ENCODE results near the gene FBN1.

Gene FBN1

GRCh38 chr15:48645558-48646330 is at the start of gene FBN1:
Gene FBN1 (minus strand): TSS chr15:48645709. CDS start chr15:48644769, 940 bp downstream.
- peak; percentile 23 for DNase-seq

DNA sequence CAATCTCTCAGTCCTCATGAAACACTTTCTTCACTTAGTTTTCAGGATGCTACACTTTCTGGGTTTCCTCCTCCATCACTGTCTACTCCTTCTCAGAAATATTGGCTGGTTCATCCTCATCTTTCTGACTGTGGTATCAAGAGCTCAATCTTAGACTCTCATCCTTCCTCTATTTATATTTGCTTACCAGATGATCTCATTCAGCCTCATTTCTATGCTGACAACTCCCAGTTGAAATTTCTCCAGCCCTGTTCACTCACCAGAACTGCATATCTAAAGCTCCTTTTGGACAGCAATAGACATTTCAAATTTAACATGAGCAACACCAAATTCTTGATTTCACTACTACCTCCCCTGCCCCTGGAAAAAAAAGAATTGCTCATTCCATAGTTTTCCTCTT is 48.0 kb upstream of the FBN1 start:
- DNase-seq: no peak

DNA sequence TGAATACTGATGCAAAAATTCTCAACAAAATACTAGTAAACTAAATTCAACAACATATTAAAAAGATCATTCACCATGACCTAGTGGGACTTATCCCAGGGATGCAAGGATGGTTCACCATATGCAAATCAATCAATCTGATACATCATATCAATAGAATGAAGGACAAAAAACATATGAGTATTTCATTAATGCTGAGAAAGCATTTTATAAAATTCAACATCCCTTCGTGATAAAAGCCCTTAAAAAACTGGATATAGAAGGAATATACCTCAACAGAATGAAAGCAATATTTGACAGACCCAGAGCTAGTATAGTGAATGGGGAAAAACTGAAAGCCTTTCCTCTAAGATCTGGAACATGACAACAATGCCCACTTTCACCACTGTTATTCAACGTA is 43.0 kb upstream of the FBN1 start:
- no peak for DNase-seq

- no peak for DNase-seq
Observed at GRCh38 chr15:48683991-48684765, 38.7 kb upstream of the FBN1 start.

DNA sequence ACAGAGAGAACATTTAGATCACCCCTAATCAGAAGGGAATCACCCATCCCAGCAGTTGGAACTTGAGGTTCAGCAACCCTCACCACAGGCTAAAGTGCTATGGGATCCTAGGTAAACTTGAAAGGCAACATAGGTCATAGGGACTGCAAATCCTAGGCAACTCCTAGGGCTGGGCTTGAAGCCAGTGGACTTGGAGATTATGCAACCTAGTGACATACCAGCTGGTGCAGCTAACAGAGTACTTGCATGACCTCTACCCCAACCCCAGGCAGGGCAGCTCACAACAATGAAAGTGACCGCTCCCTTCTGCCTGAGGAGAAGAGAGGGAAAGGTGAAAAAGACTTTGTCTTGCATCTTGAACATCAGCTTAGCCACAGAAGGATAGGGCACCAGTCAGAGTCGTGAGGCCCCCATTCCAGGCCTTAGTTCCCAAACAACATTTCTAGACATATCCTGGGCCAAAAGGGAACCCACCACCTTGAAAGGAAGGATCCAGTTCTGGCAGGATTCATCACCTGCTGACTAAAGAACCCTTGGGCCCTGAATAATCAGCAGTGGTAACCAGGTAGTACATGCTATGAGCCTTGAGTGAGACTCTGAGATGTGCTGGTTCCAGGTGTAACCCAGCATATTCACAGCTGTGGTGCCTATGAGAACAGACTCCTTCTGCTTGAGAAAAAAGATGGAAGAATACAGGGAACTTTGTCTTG is 37.6 kb upstream of the FBN1 start:
- DNase-seq: no peak

GRCh38 chr15:48681353-48681752 is 35.8 kb upstream of the FBN1 start:
- no peak for DNase-seq

DNA sequence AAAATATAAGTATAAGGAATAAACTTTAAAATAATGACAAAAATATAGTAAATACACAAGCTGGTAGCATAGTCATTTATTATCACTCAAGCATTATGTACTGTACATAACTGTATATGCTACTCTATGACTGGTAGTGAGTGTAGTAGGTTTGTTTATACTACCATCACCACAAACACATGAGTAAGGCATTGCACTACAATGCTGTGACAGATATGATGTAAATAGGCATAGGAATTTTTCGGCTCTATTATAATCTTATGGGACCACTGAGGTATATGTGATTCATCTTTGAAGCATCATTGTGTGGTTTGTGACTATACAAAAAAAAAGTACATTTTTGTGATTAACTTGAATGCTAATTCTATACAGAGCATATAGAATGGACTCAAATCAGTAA is 35.3 kb upstream of the FBN1 start:
- DNase-seq: no peak

DNA sequence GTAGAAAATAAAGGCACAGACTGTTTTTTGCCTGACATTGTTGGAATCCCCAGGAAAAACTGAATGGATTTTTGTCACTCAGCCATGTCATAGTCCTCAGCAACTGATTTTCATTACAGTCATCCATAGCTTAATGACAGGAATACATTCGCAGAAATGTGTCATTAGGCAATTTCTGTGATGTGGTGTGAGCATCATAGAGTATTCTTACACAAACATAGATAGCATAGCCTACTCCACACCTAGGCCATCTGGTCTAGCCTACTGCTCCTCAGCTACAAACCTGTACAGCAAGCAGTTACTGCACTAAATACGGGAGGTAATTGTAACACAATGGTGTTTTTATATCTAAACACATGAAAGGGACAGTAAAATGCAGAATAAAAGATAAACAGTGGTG is 34.4 kb upstream of the FBN1 start:
- DNase-seq: no peak

DNA sequence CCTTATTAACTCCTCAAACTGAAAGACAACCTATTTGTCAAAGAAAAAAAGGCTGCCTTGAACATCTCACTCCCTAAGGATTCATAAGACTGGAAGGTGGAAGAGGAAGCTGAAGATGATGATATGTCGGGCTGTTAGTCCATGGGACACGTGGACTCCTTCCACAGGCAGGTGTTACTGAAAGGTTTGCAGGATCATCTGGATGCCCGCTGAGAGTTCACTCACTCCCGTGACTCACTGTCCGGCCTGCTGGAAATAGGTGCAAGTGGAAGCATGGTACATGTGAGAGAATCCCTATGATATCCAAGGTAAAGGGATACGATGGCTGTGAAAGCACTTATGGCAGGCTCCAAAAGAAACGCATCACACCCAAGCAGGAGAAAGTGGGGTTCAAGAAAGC is 33.3 kb upstream of the FBN1 start:
- DNase-seq: no peak

DNA sequence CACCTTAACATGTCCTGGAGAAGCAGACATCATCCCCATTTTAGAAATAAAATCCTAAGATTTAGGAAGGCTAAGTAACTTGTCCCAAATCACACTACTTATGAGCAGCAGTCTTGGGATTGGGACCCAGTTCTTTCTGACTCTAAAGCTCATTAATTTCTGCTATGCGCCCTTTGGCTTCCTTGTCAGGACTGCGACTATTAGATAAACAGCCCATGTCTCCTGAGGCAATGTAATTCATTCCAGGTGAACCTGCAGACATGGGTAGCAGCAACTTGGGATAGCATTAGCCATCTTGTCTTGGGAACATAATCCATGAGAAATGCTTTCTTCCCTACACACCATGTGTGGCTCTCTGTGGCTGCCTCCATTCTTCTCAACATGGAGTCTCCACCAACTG is 32.3 kb upstream of the FBN1 start:
- DNase-seq: no peak

- DNase-seq: no peak
Observed at GRCh38 chr15:48675436-48675835, 29.9 kb upstream of the FBN1 start.

GRCh38 chr15:48674876-48675275 is 29.4 kb upstream of the FBN1 start:
- no peak for DNase-seq

GRCh38 chr15:48672206-48672605 is 26.7 kb upstream of the FBN1 start:
- DNase-seq: no peak

DNA sequence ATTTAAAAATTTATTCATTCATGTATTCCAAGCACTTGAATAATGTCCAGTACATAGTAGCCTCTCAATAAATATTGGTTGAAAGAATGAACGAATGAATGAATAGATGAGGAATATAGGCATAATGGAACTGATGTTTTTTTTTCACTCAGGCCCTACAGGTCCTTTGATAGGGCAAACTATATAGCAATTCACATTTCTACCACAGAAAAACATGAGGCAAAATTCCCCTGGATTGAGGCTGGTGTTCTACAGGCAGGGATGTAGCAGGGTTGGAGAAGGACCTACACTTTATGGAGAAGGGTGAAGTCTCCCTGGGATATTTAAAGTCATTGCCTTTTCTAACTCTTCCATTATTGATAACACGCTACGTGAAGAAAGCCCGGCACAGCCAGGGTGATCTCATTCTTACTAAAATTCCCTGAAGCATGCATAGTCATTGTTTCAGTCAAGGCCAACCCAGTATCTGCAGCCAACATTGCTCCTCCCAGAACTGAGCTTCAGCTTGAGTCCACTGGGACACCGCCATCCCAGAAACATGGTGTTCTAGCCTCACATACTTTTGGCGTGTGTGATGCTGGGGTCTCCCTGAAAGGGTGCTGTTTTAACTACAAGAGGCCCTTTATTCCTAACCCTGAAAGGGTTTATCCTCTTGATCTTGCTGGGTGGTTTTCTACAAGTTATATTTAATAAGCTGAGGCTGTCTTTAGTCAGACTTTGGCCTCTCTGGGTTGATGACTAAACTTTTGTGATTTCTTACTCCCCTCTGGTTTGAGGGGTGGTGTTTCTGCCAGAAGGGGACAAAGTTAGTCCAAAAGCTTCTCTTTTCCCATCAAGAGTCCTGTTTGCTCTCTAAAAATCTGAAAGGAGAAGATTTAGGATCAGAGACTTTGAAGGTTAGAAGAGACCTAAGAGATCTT is 25.9 kb upstream of the FBN1 start:
- DNase-seq: no peak

DNA sequence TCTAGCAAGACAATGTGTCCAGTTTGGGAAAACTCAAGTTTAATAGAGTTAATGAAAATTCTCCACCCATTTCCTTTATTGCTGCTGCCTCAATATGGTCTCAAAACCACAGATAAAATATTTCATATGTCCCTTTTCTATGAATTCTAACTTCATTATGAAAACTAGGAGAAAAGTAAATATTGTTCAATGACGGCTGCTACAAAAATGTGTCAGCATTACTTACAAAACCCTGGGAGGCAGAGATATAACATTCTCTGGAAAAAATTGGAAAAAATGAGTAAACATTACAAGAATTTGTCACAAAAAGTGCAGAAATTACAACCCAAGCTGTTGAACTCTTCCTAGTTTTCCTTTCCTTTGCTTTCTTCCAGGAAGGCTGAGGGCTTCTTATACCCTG is 22.2 kb upstream of the FBN1 start:
- DNase-seq: no peak

DNA sequence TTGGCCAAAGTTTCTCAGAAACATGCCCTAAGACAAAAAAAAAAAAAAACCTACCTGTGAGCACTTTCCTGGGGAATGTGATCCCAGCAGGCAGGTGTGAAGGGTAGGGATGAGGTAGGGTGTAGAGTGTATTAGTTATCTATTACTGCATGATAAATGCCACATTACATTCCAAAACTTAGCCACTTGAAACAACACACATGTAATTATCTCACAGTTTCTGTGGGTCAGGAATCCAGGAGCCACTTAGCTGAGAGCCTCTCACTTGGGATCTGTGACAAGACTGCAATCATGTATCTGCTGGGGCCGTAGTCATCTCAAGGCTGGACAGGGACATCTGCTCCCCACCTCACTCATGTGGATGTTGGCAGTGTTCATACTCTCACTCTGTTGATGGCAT is 18.9 kb upstream of the FBN1 start:
- DNase-seq: no peak

DNA sequence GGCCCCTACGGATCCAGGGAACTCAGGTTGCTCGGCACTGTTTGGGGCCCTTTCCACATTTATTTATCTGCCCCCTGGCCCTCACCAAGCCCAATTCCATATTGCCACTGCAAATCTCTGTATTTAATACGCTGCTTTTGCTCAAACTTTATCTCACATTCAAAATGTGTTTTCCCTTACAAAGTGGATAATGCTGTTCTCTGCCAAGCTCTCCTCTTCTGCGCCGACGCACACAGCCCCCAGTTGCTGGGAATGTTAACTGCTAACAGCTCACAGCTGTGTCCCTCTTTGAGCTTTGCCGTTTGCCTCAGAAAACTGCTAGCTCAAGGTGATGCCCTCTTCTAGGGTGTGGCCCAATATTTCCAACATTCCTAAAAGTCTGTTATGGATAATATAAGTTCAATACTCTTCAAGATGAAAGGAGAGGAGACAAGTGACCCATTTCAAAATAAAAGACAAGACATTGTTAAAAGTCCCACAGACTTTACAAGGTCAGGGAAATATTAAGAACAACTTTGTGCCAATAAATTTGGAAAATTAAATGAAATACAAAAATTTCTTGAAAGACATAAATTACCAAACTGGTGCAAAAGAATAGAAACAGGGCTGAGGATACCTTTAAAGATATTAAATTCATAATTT is 12.6 kb upstream of the FBN1 start:
- no peak for DNase-seq

DNA sequence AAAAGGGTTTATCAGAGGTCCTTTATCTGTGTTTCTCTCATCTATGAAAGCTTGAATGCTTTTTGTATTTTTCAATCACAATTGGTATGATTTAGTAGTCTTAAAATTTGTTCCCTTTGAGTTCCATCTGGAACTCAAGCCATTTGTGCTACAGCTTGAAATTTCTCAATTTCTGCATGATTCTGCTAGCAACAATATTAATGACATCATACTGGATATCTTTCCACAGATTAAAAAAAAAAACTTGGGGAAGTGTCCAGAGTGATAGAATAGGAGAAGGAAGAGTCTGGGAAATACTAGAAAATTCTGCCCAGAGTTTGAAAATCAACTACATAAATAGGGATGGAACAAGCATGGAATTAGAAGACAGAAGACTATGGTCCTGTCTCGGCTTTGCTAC is 9.3 kb upstream of the FBN1 start:
- no peak for DNase-seq

DNA sequence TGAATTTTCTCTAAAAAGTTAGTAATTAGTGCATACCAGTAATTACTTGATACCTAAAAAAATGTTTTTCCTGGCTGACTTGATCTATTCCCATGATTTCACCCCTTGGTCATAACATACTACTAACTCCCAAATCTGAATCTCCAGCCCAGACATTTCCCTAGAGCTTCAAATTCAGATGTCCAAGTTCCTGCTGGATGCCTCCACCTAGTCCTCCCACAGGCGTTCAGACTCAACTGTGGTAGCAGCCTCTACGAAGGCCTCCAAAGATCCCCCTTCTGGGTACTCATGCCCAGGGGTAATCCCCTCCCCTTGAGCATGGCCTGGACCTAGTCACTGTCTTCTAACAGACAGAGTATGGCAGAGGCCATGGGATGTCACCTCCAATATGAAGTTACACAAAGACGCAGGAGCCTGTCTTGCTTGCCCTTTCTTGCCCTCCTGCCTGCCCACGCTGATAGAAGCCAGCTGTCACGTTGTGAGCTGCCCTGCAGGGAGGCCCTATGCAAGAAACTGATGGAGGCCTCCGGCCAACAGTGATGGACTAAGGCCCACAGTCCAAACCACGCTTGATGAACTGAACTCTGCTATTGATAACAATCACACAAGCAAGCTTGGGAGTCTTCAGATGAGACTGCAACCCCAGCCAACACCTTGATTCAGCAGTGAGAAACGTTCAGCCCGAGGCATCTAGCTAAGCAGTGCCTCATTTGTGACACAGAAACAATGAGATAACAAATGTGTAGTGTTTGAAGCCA is 8.6 kb upstream of the FBN1 start:
- DNase-seq: no peak

DNA sequence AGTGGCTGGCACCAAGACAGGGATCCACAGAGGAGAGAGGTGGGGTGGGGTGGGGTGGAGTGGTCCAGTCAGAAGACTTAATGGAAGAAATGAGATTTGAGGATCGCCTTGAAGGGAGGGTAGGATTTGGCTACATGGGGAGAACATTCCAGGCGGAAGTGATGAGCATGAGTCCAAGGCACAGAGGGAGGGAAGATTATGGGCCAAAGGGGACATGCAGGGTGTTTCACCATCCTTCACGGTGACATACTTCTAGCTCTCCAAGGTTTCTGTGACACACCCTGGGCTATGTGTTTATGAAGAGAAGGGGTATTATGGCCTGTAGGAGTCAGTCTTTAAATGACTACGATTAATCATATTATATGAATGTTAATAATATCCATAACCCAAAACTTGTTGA is 7.7 kb upstream of the FBN1 start:
- DNase-seq: no peak

DNA sequence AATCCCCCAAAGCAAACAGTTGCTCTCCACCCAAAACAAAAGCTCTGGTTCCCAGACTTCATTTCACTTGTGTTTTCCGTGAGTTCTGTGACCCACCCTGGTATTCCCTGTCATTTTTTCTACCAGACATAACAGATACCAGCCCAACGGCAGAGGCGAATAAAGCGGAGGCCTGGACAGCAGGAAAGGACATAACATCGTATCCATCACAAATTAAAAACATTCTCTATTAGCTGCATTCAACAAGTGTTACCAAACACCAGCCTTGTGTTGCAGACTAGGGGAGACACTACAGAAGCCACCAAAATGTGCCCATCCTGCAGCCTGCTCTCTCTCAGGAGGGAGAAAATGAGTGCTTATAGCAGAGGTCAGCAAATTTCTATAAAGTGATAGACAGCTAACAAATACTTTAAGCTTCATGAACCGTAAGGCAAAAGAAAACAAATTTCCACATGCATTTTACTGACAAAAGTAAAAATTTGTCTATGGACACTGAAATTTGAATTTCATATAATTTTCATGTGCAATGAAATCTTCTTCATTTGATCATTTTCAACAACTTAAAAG is 7.1 kb upstream of the FBN1 start:
- DNase-seq: no peak
